Right lung (tissue), 10 donors: ENCODE results near the gene G6PC1. TPM values are rescaled to one million over a fixed set of nuclear protein-coding genes. Genes with fewer than 3 reads are reported as not detected.
A peak's percentile ranks its signal among the peaks of the same experiment; 100 is the strongest.
"Not testable (repeated sequence)": the region's sequence is repeated elsewhere in the genome, so short reads cannot be mapped to it uniquely, and the experiment has no call there.

Experiments
- DNase-seq, 2 donors: peaks; one replicate each; pipeline ENCODE4 v3.0.0-alpha.2; 2013
- long read RNA-seq, 8 donors: transcript quantifications; one replicate each; lab custom pipeline, GENCODE V29; 2026
- polyA plus RNA-seq, 5 donors: library from polyadenylated mRNA; unstranded; fragments of 120-200 nt; gene quantifications; one replicate each; pipeline versions ENCODE4 v1.2.1 to v1.2.3, GENCODE V29; 2013; ENCODE audit warnings: inconsistent platforms in 1 of 5, low replicate concordance in 1 of 5; ENCODE audit not compliant: insufficient read length in 5 of 5, insufficient read depth in 1 of 5

G6PC1 gene
- polyA plus RNA-seq, result under 1 TPM in 4 of 5 donors, not detected in 1; 0.04 to 0.12 (median 0.05) TPM
- long read RNA-seq, donor 1, result 0 reads
- long read RNA-seq, donor 2, result 0 reads
- long read RNA-seq, donor 3, result 0 reads
- long read RNA-seq, donor 4, result 0 reads
- long read RNA-seq, donor 5, result 0 reads
- long read RNA-seq, donor 6, result 0 reads
- long read RNA-seq, donor 7, result 0 reads
- long read RNA-seq, donor 8, result 0 reads

- DNase-seq, result no peak
Measured at GRCh38 chr17:42900460-42901331, at the start of gene G6PC1. TSS of gene G6PC1 (plus strand) at chr17:42900799. CDS start at chr17:42900877, 78 bp downstream.

GRCh38 chr17:42850954-42851353 lies 49.6 kb upstream of the G6PC1 start, which contains the start of gene AOC3:
TSS of gene AOC3 (plus strand) at chr17:42851199. CDS start at chr17:42851344, 145 bp downstream.
- peak; percentile 51 to 62 for DNase-seq

GRCh38 chr17:42851371-42852240 lies 49.0 kb upstream of the G6PC1 start:
- not testable (repeated sequence) for DNase-seq

GRCh38 chr17:42852351-42852750 lies 48.2 kb upstream of the G6PC1 start:
- DNase-seq, result no peak

- DNase-seq, result peak in 1 of 2 donors; percentile 50
Measured at GRCh38 chr17:42853004-42853403, 47.6 kb upstream of the G6PC1 start.

- DNase-seq, result no peak
Measured at GRCh38 chr17:42853597-42853967, 47.0 kb upstream of the G6PC1 start.

- DNase-seq, result no peak
Measured at GRCh38 chr17:42853968-42854790, 46.4 kb upstream of the G6PC1 start.

GRCh38 chr17:42855048-42855596 lies 45.5 kb upstream of the G6PC1 start:
- no peak for DNase-seq

GRCh38 chr17:42856093-42856492 lies 44.5 kb upstream of the G6PC1 start:
- peak; percentile 56 to 58 for DNase-seq

- DNase-seq, result peak; percentile 70 to 79
Measured at GRCh38 chr17:42856516-42856915, 44.1 kb upstream of the G6PC1 start.

- no peak for DNase-seq
Measured at GRCh38 chr17:42857389-42857788, 43.2 kb upstream of the G6PC1 start.

GRCh38 chr17:42865638-42866094 lies 34.9 kb upstream of the G6PC1 start:
- no peak for DNase-seq

- DNase-seq, result no peak
Measured at GRCh38 chr17:42866216-42866615, 34.4 kb upstream of the G6PC1 start.

- no peak for DNase-seq
Measured at GRCh38 chr17:42866631-42867575, 33.7 kb upstream of the G6PC1 start.

GRCh38 chr17:42867694-42868261 lies 32.8 kb upstream of the G6PC1 start:
- DNase-seq, result not testable (repeated sequence)

GRCh38 chr17:42868338-42868737 lies 32.3 kb upstream of the G6PC1 start:
- no peak for DNase-seq

- no peak for DNase-seq
Measured at GRCh38 chr17:42871647-42872046, 29.0 kb upstream of the G6PC1 start.

- DNase-seq, result no peak
Measured at GRCh38 chr17:42872251-42872965, 28.2 kb upstream of the G6PC1 start.
